ENCODE measurements around the gene NAXD.

GRCh38 chr13:110677731-110678545 is 62.6 kb downstream of the NAXD start:
- TF ChIP-seq POLR2A (IDR thresholded peaks at IDR 0.05) (no peak), CTCF (IDR thresholded peaks at IDR 0.05 in 8 of 11, conservative IDR thresholded peaks at IDR 0.05 in 3 of 11) (no peak)

Data from spleen (tissue), 7 donors.